GM12872 (cell line): ENCODE data around the gene TNS3.

ENCODE experiments used
- TF ChIP-seq, protein P1 (sequence below): IDR thresholded peaks from 3 replicates; pipeline ENCODE4 v1.5.1; 2011; ENCODE audit warnings: low read depth, mild to moderate bottlenecking, low read length, moderate library complexity; ENCODE audit not compliant: insufficient read depth

The TNS3 gene

DNA sequence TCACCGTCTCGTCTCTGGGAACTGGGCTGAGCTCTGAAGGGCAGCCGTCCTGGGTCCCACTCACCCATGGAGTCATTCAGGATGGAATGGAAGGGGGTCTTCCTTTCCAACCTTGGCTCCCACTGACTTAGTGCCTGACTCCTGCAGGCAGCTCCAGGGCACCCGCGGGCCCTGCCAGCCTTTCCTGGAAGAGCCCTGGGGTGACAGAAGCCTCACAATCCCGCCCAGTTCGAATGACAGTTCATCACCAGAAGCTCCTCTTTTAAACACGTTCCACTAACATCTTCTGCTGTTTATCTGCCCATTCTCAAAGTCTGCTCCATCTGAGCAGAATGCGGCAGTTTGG, 110.6 kb downstream of the TNS3 start:
- TF ChIP-seq, protein P1, sequence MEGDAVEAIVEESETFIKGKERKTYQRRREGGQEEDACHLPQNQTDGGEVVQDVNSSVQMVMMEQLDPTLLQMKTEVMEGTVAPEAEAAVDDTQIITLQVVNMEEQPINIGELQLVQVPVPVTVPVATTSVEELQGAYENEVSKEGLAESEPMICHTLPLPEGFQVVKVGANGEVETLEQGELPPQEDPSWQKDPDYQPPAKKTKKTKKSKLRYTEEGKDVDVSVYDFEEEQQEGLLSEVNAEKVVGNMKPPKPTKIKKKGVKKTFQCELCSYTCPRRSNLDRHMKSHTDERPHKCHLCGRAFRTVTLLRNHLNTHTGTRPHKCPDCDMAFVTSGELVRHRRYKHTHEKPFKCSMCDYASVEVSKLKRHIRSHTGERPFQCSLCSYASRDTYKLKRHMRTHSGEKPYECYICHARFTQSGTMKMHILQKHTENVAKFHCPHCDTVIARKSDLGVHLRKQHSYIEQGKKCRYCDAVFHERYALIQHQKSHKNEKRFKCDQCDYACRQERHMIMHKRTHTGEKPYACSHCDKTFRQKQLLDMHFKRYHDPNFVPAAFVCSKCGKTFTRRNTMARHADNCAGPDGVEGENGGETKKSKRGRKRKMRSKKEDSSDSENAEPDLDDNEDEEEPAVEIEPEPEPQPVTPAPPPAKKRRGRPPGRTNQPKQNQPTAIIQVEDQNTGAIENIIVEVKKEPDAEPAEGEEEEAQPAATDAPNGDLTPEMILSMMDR: no peak

GRCh38 chr7:47470567-47471357, 111.1 kb downstream of the TNS3 start:
- TF ChIP-seq, protein P1: no peak

GRCh38 chr7:47466832-47467231, 115.1 kb downstream of the TNS3 start:
- TF ChIP-seq, protein P1: no peak

- TF ChIP-seq, protein P1: no peak
These were observed 116.7 kb downstream of the TNS3 start for GRCh38 chr7:47465191-47465590.

DNA sequence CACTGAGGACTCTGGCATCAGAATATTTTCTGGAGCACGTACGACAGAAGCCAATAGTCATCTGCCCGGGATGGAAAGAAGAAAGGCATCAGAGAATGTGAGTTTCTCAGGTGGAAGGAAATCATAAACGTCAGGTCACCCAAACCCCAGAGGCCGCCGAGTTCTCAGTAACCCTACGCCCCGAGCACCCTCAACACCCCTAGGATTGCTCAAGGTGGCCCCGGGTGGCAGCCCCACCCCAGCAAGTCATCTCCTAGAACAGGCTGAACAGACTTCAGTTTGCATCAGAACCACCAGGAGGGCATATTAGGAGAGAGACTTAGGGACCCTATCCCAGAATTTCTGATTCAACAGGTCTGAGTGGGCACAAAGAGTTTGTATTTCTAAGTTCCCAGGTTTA, 117.6 kb downstream of the TNS3 start:
- TF ChIP-seq, protein P1: no peak

DNA sequence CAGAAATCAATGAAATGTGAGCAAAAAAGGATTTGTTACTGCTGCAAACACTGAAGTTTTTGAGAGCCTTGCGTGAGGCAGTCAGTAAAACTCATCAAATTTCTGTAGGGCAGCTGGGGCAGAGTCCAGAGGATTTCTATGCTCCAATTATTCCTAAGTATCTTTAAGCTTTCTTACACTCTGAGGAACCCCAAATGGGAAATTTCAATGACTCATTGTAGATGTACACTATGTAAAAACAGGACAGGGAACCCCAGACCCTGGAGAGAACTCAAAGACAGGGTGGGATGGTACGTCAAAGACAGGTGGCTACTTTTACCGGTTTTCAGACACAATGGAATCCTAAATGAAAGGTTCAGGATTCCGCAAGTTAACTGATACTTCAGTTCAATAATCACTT, 120.2 kb downstream of the TNS3 start:
- TF ChIP-seq, protein P1: no peak

DNA sequence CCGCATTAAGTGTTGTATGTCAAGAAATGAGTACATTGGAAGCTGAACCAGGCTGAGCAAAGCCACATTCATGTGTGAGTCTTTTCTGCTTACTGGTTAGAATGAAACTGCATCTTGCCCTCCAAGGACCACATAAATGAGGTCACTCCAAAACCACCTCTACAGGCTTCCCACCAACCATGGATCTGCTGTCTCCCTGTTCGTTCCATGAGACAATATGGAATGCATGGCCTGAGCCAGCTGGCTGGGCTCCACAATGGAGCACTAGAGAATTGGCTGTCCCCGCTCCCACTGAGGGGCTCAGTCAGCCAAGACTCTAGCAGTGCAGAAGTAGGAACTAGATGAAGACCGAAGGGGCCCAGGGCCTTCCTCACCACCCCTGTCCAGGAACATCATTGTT, 120.8 kb downstream of the TNS3 start:
- TF ChIP-seq, protein P1: no peak
